Left cardiac atrium (tissue), 4 donors: Measurements from ENCODE around the gene PLXND1. TPM values are rescaled to one million over a fixed set of nuclear protein-coding genes. Genes with fewer than 3 reads are reported as not detected.

Experiments used
- ATAC-seq, 2 donors: fragments of 200-7000 bp; cut with Tn5 transposase; one replicate each; pipeline ENCODE4 v1.9.1; 2020; ENCODE audit warnings: mild to moderate bottlenecking in 2 of 2, moderate library complexity in 2 of 2
- DNase-seq: peaks from one replicate; pipeline ENCODE4 v3.0.0-alpha.2; 2020
- intact Hi-C, 2 donors: fragments of 100-400 bp; cut with DNase I; formaldehyde crosslinking; loops; one replicate each; pipeline versions ENCODE4 v1.14.1 to v1.15.1; 2022 to 2023
- total RNA-seq, 2 donors: library from RNA; stranded (reverse); fragmentation: NEBNext Ultra II Directional; extraction: Animal tissue kit (Norgen Biotek cat#: 25700); gene quantifications; one replicate each; pipeline ENCODE4 v1.2.1, GENCODE V29; 2021
- donor health status: DM: no; HTN: yes; CAD: no.
- donor health status: DM: no; HTN: yes; CAD: no; lungs with severe emphysema.
- donor health status: DM: yes; HTN: yes; CAD: no.
- donor health status: Dilated cardiomyopathy.

Gene PLXND1
- total RNA-seq, 2 donors from 2014 or later: 106 to 112 TPM

DNA sequence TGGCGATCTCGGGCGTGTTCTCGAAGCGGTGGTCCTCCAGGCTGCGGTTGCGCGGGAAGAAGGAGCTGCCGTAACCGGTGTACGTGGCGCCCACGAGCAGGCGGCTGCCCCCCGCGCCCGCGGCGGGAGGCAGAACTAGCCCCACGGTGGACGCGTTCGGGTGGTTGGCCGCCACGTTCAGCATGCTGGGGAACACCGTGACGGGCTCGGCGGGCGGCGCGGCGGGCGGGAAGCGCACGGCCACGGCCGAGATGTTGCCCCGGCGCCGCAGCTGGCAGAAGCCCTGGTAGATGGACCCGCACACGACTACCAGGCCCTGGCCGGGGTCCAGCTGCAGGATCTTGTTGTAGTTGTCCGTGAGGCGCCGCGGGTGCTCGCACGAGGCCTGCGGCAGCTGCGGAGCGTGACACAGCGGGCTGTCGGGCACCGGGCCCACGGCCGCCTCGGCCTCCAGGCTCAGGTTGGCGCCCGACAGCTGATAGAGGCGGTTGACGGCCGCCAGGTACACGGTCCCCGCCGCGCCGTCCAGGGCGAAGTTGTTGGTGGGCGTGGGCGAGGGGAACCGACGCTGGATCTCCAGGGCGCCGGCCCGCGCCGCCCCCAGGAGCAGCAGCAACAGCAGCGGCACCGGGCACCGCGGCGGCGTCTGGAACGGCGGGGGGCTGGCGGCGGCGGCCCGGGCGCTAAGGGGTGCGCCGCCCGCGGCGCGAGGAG lies 397 bp downstream of the PLXND1 start:
- peak; percentile 3 for ATAC-seq
- intact Hi-C loops: no loop called here
- DNase-seq: peak; percentile 62

DNA sequence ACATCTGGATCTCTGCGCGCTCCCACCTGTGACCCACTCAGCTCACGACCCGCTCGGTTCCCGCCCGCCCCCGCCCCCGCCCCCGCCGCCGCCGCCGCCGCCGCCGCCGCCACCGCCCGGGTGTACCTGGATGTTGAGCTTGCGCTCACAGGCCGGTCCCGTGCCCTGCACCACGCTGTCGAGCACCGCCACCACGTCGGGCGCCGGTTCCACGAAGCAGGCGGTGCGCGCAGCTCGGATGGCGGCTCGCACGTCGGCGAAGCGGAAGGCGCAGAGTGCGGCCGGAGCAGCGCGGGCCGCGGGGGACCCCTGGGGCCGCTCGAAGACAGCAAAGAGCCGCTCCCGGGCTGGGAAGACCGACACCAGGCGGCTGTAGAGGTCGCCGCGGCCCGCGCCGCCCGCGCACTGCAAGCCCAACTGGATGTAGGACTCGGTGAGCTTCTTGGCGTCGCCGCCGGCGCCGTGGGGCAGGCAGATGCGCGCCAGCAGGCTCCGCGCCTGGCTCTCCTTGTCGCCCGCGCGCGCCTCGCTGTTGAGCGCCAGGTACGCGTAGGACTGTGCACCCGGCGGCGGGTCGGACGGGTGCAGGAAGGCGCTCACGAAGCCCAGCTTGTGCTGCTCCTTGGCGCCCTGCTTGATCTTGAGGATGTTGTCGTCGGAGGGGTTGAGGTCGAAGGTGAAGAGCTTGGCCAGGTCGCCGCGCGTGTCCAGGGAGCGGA lies 1.1 kb downstream of the PLXND1 start:
- intact Hi-C loops: no loop called here
- ATAC-seq: peak; percentile 5 to 7
- peak; percentile 69 for DNase-seq

DNA sequence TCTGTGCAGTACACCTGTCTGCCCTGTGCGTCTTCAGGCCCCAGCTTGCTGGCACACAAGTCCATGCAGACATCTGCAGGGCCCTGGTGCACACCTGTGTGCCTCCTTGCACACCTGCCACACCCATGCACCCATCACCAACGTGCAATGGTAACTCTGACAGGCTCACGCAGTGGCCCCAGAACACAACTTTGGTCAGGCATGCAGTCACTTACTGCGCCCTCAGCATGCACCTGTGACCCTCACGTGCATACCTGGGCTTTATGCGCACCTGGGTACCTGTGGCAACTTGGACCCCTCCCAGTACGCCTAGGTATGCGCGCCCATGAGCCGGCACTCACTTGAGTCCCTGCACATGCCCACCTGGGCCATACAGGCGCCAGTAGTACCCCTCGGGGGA lies 1.7 kb downstream of the PLXND1 start:
- intact Hi-C loops: loop anchor here in 1 of 2 donors (5.0 kb wide), 1 partner anchor 42 kb away; no protein-coding TSS in a partner anchor
- DNase-seq (no peak), ATAC-seq (no peak)

DNA sequence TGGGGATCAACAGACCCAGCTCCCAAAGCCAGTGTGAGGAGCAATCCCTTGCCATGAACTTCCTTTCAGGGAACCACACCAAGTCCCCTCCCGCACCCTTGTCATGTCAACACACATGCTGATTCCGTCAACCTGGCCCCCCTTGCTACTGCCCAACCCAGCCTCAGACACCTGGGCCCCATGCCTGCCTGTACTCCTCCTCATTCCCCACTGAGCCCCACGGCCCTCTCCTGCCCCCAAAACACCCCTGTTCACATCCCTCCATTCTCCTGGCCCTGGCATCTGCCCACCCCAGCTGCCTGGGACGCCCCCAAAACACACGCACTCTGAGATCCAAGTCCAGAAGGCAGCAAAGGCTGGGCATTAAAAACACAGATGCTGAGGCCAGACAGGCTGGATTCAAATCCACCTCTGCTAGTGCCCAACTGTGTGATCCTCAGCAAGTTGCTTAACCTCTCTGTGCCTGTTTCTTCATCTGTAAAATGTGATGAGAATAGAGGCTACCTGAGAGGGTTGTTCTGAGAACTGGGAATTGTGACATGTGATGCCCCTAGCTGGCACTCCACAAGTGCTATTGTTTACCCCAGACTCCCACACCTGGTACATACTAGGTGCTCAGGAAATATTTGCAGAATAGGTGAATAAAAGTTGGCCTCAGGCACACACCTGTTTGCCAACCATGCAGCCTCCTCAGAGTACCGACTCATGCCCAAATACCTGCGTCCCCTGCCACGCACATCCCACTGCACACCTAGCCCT lies 2.3 kb downstream of the PLXND1 start:
- DNase-seq (no peak), ATAC-seq (no peak)
- intact Hi-C loops: loop anchor here in 1 of 2 donors (5.0 kb wide), 1 partner anchor 42 kb away; no protein-coding TSS in a partner anchor

DNA sequence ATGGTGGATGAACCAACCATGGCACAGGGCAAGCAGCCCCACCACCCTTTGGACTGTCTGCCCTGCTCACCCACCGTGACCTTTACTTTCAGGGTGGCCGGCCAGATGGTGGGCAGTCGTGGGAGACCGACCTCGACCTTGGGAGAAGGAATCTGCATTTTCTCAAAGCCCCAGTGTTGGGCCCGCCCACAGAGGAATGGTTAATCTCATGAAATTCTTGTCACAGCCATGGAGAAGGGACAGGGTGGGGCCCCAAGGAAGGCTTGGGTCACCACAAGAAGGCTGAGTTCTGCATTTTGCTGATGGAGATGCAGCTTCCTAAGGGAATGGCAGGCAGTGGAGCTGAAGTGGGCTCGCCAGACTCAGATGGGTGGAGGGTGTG lies 2.9 kb downstream of the PLXND1 start:
- intact Hi-C loops: loop anchor here in 1 of 2 donors (5.0 kb wide), 1 partner anchor 41 kb away; no protein-coding TSS in a partner anchor
- DNase-seq (no peak), ATAC-seq (no peak)

DNA sequence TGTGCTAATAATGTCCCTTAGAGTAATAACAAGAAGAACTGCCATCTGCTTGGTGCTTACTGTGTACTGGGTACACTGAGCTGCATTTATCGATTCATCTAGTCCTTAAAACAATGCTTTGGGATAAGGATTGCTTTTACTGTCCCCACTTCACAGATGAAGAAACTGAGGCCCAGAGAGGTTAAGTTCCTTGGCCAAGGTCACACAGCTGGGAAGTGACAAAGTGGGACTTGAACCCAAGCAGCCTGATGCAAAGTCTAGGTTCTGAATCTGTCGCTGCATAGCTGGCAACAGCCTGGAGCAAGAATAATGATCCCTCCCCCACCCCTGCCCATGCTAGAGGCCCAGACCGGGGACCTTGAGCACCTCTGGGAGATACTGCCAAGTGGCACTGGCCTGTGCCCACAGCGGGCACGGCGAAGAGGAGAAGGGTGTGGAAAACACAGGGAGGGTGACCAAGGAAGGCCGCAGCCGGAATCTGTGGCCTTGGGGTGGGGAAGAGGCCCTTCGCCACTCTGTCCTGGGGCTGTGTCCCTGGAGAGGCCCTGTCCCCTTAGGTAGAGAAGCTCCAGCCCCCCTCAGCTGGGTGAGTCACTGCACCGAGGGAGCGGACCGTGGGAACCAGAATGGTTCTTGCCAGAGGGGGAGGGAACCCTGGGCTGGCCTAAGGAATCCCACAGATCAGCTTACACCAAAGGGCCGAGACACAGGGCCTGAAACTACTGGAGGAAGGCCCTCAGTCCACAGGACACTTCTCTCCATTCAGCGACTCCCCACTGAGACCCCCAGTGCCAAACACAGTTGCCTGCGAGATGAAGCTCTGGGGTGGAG lies 3.5 kb downstream of the PLXND1 start:
- peak; percentile 38 to 54 for ATAC-seq
- intact Hi-C loops: loop anchor here in 1 of 2 donors (5.0 kb wide), 1 partner anchor 41 kb away; no protein-coding TSS in a partner anchor
- peak; percentile 86 for DNase-seq

DNA sequence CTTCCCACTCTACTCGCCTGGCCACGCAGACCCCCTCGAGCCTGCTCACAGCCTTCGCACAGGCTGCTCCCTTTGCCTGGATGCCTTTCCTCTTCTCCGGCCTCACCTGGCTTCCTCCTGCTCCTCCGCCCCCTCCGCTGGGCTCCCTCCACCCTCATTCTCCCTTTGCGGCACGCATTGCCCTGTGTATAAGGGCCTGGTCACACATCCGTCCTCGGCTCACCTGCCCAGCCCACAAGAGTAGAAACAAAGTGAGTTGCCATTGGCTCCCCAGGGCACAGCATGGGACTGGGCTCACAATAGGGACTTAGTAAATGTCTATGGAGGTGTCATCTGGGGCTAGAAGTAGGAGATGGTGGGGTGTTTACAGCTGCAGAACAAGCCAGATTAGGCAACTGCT lies 4.2 kb downstream of the PLXND1 start:
- intact Hi-C loops: loop anchor here in 1 of 2 donors (5.0 kb wide), 1 partner anchor 40 kb away; no protein-coding TSS in a partner anchor
- DNase-seq (no peak), ATAC-seq (no peak)

DNA sequence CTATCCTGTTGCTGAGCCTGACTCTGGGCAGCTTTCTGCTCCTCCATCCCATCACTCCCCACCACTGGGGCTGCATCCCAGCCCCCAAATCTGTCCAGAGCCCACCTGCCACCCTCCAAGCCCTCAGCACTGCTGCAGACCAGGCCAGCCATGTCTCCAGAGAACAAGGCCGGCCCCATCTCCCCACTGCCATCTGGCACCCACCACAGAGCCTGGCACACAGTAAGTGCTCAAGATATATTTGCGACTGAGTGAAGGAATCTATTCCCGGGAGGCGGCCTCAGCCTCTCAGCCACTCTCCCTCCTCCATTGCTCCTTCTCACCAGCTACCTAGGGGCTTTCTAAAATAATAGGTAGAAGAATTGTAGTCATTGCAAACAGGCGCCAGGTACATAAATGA lies 4.8 kb downstream of the PLXND1 start:
- DNase-seq (no peak), ATAC-seq (no peak)
- intact Hi-C loops: loop anchor here in 1 of 2 donors (5.0 kb wide), 1 partner anchor 39 kb away; no protein-coding TSS in a partner anchor

DNA sequence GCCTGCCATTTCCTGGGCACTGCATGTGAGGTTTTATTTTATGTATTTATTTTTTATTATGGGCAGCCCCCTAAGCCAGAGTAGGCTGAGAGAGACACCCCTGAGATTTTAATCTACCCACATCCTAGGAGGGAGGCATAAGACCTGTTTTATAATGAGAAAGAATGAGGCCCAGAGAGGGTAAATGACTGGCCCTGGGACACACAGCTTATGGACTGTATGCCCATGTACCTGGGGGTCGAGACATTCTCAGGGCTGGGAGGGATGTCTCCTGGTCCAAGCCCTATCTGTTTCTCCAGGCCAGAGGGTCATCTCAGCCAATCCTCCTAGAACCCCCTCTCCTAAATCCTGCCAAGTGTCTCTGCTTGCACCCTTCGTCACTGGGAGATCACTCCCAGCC lies 6.1 kb downstream of the PLXND1 start:
- intact Hi-C loops: loop anchor here in 1 of 2 donors (5.0 kb wide), 1 partner anchor 38 kb away; no protein-coding TSS in a partner anchor
- DNase-seq (no peak), ATAC-seq (no peak)

DNA sequence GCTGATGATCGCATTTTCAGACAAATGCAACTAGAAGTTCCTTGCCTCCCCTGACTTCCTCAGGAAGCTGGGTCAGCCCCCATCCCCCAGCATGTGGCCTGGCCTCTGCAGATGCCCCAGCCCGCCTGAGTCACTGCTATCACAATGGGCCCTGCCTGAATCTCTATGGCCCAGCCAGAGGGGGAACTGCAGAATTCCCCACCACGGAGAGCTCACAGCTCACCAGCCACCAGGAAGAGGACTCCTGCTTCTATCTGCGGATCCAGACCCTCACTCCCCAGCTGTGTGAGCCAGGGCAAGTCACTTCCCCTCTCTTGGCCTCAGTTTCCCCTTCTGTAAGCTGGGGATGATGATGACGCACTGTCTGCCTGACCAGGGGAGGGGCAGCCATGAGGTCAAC lies 6.9 kb downstream of the PLXND1 start:
- ATAC-seq (peak in 1 of 2 donors; percentile 8), DNase-seq (peak; percentile 83)
- intact Hi-C loops: loop anchor here in 1 of 2 donors (5.0 kb wide), 1 partner anchor 37 kb away; no protein-coding TSS in a partner anchor

DNA sequence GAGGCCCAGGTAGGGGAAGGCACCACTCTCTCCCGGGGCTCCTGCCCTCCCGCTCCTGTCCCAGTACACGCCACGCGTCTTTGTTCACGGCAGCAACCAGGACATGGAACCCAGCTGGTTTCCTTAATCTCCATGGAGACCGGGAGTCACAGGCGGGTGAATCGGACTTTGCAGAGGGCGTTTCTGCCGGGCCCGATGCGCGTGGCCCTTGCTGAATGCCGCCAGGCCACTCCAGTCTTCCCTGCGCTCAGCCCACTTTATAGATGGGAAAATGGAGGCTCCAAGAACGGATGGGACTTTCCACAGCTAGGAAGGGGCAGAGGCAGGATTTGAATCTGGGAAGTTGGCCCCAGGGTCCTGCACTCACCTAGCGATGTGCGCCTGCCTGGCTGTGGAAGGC lies 7.4 kb downstream of the PLXND1 start:
- ATAC-seq (no peak), DNase-seq (no peak)
- intact Hi-C loops: no loop called here

DNA sequence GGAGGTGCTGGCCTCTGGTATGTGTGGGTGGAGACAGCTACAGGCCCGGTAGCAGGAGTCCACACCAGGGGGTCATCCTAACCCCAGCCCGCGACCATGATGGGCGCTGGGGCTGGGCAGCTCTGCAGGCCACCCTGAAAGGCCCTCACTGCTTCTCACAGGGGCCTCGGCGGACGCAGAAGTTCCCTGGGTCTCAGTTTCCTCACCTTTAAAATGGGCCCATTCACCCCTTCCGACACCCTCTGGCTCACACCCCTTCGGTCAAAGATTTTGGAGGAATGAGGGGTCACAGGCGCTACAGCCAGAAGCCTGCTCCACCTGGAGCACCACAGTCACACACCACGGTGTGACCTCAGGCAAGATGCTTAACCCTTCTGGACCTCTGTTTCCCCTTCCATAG lies 8.0 kb downstream of the PLXND1 start:
- DNase-seq (no peak), ATAC-seq (no peak)
- intact Hi-C loops: no loop called here

DNA sequence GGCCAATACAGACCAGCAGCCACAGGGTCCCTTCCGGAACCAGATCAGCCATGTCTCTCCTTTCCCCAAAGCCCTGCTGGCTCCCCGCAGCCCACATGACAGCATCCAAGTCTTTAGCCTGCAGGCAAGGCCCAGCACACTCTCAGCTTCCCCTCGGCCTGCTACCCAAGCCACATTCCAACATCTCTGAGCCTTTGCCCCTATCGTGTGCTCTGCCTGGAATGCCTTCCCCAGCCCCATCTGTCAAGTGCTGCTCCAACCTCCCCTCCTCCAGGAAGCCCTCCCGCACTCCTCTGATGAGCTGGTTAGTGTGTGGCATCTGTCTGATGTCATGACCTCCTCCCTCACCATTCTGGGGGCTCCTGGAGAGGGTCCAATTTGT lies 8.5 kb downstream of the PLXND1 start:
- ATAC-seq (no peak), DNase-seq (no peak)
- intact Hi-C loops: no loop called here

DNA sequence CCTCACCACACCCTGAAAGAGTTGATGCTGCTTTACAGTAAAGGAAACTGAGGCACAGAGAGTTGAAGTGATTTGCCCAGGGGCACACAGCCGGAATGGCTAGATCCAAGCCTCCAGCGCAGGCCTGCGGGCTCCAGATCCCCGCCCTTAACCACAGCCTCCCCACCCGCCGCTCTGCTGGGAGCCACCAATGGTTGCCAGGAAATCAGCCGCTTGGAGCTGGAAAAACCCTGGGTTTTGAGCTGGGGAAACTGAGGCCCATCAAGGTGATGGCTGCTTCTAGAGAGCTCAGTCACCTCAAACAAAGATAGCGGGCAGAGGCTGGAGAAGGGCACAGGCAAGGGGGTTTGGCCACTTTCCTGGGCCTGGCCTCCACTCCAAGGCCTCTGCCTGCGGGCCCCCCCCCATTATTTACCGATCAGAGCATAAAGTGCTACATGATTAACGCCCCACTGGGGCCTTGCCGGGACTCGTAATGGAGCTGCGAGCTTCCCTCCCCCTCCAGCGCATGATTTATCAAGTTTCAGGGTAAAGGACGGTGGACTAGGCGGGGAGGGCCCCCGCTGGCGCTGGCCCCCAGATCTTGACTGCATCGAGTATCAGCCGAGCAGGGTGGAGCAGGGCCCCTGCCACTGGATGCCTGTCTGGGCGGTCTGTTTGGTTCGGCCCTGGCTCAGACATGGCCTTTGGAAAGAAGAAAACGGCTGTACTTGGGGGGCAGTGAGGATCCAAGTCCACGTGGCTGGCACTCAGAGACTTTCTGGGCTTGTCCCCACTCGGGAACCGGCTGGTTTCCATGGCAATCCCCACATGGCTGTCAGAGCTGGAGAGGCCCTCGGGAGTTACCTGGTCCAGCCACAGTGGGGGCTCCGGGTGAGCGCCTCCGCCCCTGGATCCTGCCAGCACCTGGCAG lies 9.1 kb downstream of the PLXND1 start:
- ATAC-seq: peak; percentile 4 to 11
- peak; percentile 55 for DNase-seq
- intact Hi-C loops: no loop called here

DNA sequence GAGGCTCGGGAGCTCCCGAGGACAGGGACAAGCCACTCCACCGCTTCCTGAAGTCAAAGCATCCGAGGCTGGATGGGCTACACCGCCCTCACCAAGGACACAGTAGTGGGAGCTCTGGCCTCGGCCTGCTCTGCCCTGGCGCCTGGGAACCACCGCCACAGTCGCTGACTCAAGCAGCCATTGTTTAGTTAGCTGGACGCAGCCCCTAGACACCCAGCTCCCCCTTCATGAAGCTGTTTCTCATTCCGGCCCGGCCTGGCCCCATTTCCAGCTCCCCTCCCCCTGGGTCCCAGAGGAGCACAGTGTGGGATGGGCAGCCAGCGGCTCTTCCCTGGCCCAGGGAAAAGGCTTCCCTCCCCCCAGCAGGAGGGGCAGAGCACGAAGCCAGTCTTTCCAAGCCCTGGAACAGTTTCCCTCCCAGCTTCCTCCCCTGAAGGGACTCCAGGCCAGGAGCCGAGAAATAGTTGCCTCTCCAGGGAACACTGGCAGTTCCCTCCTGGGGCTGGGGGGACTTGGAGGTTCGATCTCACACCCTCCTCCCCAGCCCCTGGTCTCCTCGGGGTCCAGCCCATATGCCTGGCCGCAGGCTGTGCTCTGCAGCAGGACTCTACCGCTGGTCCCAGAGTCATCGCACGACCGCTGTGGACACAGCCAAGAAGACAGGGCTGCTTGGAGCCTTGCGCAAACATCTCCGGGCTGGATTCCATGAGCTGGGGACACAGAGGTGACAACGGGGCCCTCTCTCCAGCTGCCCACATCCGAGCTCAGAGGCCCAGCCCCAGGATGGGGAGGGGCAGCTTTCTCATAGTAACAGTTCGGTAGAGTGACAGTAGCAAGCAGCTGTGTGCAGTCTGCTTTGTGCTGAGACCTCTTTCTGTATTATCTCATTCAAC lies 10.0 kb downstream of the PLXND1 start:
- ATAC-seq: peak; percentile 80 to 81
- peak; percentile 92 for DNase-seq
- intact Hi-C loops: no loop called here

DNA sequence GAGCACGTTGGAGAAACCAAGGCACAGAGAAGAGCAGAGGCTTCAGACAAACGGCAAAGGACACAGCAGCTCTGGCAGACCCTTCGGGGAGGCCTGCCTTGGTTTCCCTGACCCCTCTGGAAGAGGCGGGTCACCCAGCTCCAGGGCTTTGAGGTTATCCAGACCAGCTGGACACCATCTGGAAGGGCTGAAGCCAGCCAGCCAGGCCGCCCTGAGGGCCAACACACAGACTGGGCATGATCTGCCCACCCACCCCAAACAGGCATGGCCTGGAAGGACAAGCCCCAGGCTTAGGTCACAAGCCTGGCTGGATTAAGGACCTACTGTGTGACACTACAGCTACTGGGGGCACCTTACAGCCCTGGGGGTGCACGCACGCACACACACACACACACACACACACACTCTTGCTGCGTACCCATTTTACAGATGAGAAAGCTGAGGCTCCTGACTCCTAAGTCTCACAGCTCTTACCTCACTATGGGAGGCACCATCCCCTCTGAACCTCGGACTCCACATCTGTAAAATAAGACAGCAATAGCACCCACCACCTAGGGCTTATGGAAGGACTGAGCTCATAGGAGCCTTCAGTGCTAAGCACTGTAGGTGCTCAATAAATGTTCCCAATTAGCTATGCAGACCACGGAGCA lies 10.8 kb downstream of the PLXND1 start:
- ATAC-seq: no peak
- DNase-seq: no peak
- intact Hi-C loops: no loop called here
